Uterus (tissue), 4 donors: ENCODE data around the gene SORT1. TPM values are rescaled to one million over a fixed set of nuclear protein-coding genes. Genes with fewer than 3 reads are reported as not detected.

ENCODE experiments used
- DNase-seq, 2 donors: peaks; one replicate each; pipeline ENCODE4 v3.0.0-alpha.2; 2019 to 2020
- H3K27ac ChIP-seq, 2 donors: fragments of 200-600 bp; sonication (generic); 1 replicate in 1 of 2; 2 replicates in 1 of 2; pipeline ENCODE4 v1.5.1; 2016 to 2018
- H3K27me3 ChIP-seq, 2 donors: fragments of 200-600 bp; sonication (generic); one replicate each; pipeline ENCODE4 v1.5.1; 2018 to 2019; ENCODE audit warnings: control low read depth in 1 of 2
- H3K36me3 ChIP-seq, 2 donors: fragments of 200-600 bp; sonication (generic); one replicate each; pipeline ENCODE4 v1.5.1; 2019; ENCODE audit warnings: control low read depth in 1 of 2
- H3K4me1 ChIP-seq, 2 donors: fragments of 200-600 bp; sonication (generic); one replicate each; pipeline ENCODE4 v1.5.1; 2018 to 2019; ENCODE audit warnings: control low read depth in 1 of 2
- H3K4me3 ChIP-seq, 2 donors: fragments of 200-600 bp; sonication (generic); 1 replicate in 1 of 2; 2 replicates in 1 of 2; pipeline ENCODE4 v1.5.1; 2018 to 2019; ENCODE audit warnings: mild to moderate bottlenecking in 1 of 2
- H3K9me3 ChIP-seq, 2 donors: fragments of 200-600 bp; sonication (generic); one replicate each; pipeline ENCODE4 v1.5.1; 2019; ENCODE audit warnings: control low read depth in 1 of 2
- CTCF ChIP-seq, 4 experiments: fragments of 200-600 bp in 2 of 4; fragments of 450-650 bp in 2 of 4; sonication (generic) in 2 of 4; IDR thresholded peaks; one replicate each; pipeline ENCODE4 v1.5.1; 2016 to 2019; ENCODE audit warnings: antibody characterized with exemption in 4 of 4, mild to moderate bottlenecking in 2 of 4, moderate library complexity in 1 of 4
- POLR2A ChIP-seq, 2 donors: fragments of 450-650 bp; IDR thresholded peaks; one replicate each; pipeline ENCODE4 v1.6.1; 2016; ENCODE audit warnings: antibody characterized with exemption in 2 of 2, mild to moderate bottlenecking in 1 of 2, moderate library complexity in 1 of 2
- intact Hi-C: fragments of 100-400 bp; cut with DNase I; formaldehyde crosslinking; loops from one replicate; pipeline ENCODE4 v1.15.1; 2023; ENCODE audit warnings: low total_unique reads
- total RNA-seq, 4 donors: library from RNA; depleted of rRNA in 3 of 4; stranded (reverse); fragments of >200 nt in 3 of 4; gene quantifications; one replicate each; pipeline versions ENCODE4 v1.1.0 to v1.2.4, GENCODE V29; 2014 to 2023
- donor health status: DM: yes; HTN: yes; CAD: no.

Gene SORT1
- total RNA-seq, 4 donors from 2014 or later, result 20.2 to 43.4 (median 27.9) TPM

- Histone ChIP-seq H3K27me3 (no peaks in the 10 kb centered on the region), H3K4me1 (no peaks in the 10 kb centered on the region), H3K4me3 (no peak overlapping the region), H3K9me3 (no peaks in the 10 kb centered on the region), H3K36me3 (no peaks in the 10 kb centered on the region), H3K27ac (no peak overlapping the region)
- intact Hi-C loops, result no loop called here
- DNase-seq, result no peak
- TF ChIP-seq POLR2A (IDR thresholded peaks at IDR 0.05) (no peak), CTCF (IDR thresholded peaks at IDR 0.05) (no peak)
Measured at GRCh38 chr1:109272831-109273547, 124.7 kb downstream of the SORT1 start.

- Histone ChIP-seq H3K4me1 (no peaks in the 10 kb centered on the region), H3K27ac (no peak overlapping the region), H3K36me3 (no peaks in the 10 kb centered on the region), H3K9me3 (no peaks in the 10 kb centered on the region), H3K27me3 (no peaks in the 10 kb centered on the region), H3K4me3 (no peak overlapping the region)
- TF ChIP-seq POLR2A (IDR thresholded peaks at IDR 0.05) (no peak), CTCF (IDR thresholded peaks at IDR 0.05) (no peak)
- DNase-seq, result peak in 1 of 2 donors; percentile 16
- intact Hi-C loops, result no loop called here
Measured at GRCh38 chr1:109272021-109272799, 125.5 kb downstream of the SORT1 start.

GRCh38 chr1:109271458-109271857, 126.3 kb downstream of the SORT1 start:
- no peak for TF ChIP-seq POLR2A (IDR thresholded peaks at IDR 0.05)
- no peak for TF ChIP-seq CTCF (IDR thresholded peaks at IDR 0.05)
- H3K9me3 ChIP-seq, result no peaks in the 10 kb centered on the region
- no peak overlapping the region for H3K27ac ChIP-seq
- intact Hi-C loops, result no loop called here
- H3K36me3 ChIP-seq, result no peaks in the 10 kb centered on the region
- H3K4me1 ChIP-seq, result no peaks in the 10 kb centered on the region
- no peak overlapping the region for H3K4me3 ChIP-seq
- no peaks in the 10 kb centered on the region for H3K27me3 ChIP-seq
- no peak for DNase-seq

GRCh38 chr1:109270623-109271317, 126.9 kb downstream of the SORT1 start:
- TF ChIP-seq POLR2A (IDR thresholded peaks at IDR 0.05) (no peak), CTCF (IDR thresholded peaks at IDR 0.05) (no peak)
- H3K36me3 ChIP-seq, result no peaks in the 10 kb centered on the region
- H3K4me1 ChIP-seq, result no peaks in the 10 kb centered on the region
- no peak overlapping the region for H3K4me3 ChIP-seq
- no peak for DNase-seq
- no peaks in the 10 kb centered on the region for H3K27me3 ChIP-seq
- intact Hi-C loops, result no loop called here
- no peaks in the 10 kb centered on the region for H3K9me3 ChIP-seq
- H3K27ac ChIP-seq, result no peak overlapping the region
